ENCODE results near the gene SLC8A1. TPM values are rescaled to one million over a fixed set of nuclear protein-coding genes. Genes with fewer than 3 reads are reported as not detected.

Gene SLC8A1
- total RNA-seq, 4 donors from 2014 or later: 1.3 to 3.8 (median 2.4) TPM

DNA sequence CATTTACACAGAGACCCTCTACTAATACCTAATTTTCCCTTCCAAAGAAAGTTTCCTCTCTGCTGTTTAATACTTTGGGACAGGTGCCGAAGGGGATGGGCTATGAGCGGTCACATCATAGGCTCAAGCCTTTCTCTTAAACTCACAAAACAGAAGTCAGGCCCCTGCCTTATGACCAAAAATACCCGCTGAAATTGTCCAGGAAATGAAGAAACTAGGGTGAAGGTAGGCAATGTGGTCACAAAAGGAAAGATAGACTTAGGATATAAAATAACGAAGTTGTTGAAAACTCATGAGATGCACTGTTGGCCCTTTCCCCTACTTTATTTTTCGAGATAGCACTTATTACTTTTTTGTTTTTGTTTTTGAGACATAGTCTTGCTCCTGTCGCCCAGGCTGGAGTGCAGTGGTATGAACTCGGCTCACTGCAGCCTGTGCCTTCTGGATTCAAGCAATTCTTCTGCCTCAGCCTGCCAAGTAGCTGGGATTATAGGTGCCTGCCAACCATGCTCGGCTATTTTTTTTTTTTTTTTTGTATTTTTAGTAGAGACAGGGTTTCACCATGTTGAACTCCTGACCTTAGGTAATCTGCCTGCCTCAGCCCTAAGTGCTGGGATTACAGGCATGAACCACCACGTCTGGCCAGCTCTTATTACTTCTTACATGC lies 16.3 kb downstream of the SLC8A1 start:
- intact Hi-C loops (cut with DNase I; ENCODE audit: low total_unique reads) (no loop called here), in situ Hi-C loops (cut with MboI; ENCODE audit: low sequenced_read_pairs in 4 of 4) (no loop called here)
- Histone ChIP-seq H3K36me3 (no peaks in the 10 kb centered on the region), H3K4me1 (no peaks in the 10 kb centered on the region), H3K4me3 (no peak overlapping the region), H3K27me3 (no peaks in the 10 kb centered on the region), H3K9me3 (no peaks in the 10 kb centered on the region), H3K27ac (no peak overlapping the region)
- DNase-seq: no peak
- TF ChIP-seq CTCF (IDR thresholded peaks at IDR 0.05 in 4 of 5, conservative IDR thresholded peaks at IDR 0.05 in 1 of 5) (no peak), POLR2A (IDR thresholded peaks at IDR 0.05) (no peak)
- ATAC-seq: no peak

- DNase-seq: no peak
- no peak for ATAC-seq
These were observed 17.1 kb downstream of the SLC8A1 start for GRCh38 chr2:40434731-40435271.

GRCh38 chr2:40433736-40434135 lies 18.2 kb downstream of the SLC8A1 start:
- intact Hi-C loops (cut with DNase I; ENCODE audit: low total_unique reads): no loop called here
- TF ChIP-seq CTCF (IDR thresholded peaks at IDR 0.05 in 4 of 5, conservative IDR thresholded peaks at IDR 0.05 in 1 of 5): no peak
- TF ChIP-seq POLR2A (IDR thresholded peaks at IDR 0.05): no peak
- no peaks in the 10 kb centered on the region for H3K9me3 ChIP-seq
- in situ Hi-C loops (cut with MboI; ENCODE audit: low sequenced_read_pairs in 4 of 4): no loop called here
- no peak for DNase-seq
- H3K4me3 ChIP-seq: no peak overlapping the region
- no peaks in the 10 kb centered on the region for H3K27me3 ChIP-seq
- no peak for ATAC-seq
- H3K36me3 ChIP-seq: no peaks in the 10 kb centered on the region
- H3K27ac ChIP-seq: no peak overlapping the region
- no peaks in the 10 kb centered on the region for H3K4me1 ChIP-seq

More at GRCh38 chr2:40434731-40435271, 17.1 kb downstream of the SLC8A1 start:
- H3K27ac ChIP-seq: no peak overlapping the region
- H3K27me3 ChIP-seq: no peaks in the 10 kb centered on the region
- in situ Hi-C loops (cut with MboI; ENCODE audit: low sequenced_read_pairs in 4 of 4): no loop called here
- no peaks in the 10 kb centered on the region for H3K9me3 ChIP-seq
- TF ChIP-seq POLR2A (IDR thresholded peaks at IDR 0.05) (no peak), CTCF (IDR thresholded peaks at IDR 0.05 in 4 of 5, conservative IDR thresholded peaks at IDR 0.05 in 1 of 5) (no peak)
- no peaks in the 10 kb centered on the region for H3K36me3 ChIP-seq
- H3K4me3 ChIP-seq: no peak overlapping the region
- H3K4me1 ChIP-seq: no peaks in the 10 kb centered on the region
- intact Hi-C loops (cut with DNase I; ENCODE audit: low total_unique reads): no loop called here

DNA sequence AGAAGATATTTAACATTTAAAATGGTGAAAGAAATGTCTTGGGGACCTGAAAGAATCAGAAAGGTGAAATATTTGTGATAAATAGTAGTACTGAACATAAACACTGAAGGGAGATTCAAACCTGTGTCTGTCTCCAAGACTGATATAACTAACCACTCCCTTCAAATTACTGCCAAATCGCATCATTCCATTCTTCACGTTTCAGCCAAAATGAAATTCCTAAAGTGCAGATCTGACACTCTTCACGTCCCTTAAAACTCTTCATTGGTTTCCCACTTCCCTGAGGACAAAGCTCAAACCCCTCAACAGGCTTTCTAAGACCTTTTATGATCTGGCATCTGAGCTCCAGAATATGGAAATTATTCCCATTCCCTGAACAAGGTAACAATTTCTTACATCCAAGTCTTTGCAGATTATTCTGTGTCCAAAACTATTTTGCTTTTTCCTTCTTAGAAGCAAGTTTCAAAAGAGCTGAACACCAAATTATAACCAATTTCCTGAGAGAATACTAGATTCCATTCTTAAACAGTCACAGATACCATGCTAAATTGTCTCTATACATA lies 18.9 kb downstream of the SLC8A1 start:
- no peak overlapping the region for H3K27ac ChIP-seq
- DNase-seq: no peak
- ATAC-seq: no peak
- in situ Hi-C loops (cut with MboI; ENCODE audit: low sequenced_read_pairs in 4 of 4): no loop called here
- H3K9me3 ChIP-seq: no peaks in the 10 kb centered on the region
- no peaks in the 10 kb centered on the region for H3K36me3 ChIP-seq
- H3K4me3 ChIP-seq: no peak overlapping the region
- H3K27me3 ChIP-seq: no peaks in the 10 kb centered on the region
- intact Hi-C loops (cut with DNase I; ENCODE audit: low total_unique reads): no loop called here
- H3K4me1 ChIP-seq: no peaks in the 10 kb centered on the region
- TF ChIP-seq CTCF (IDR thresholded peaks at IDR 0.05 in 4 of 5, conservative IDR thresholded peaks at IDR 0.05 in 1 of 5): no peak
- no peak for TF ChIP-seq POLR2A (IDR thresholded peaks at IDR 0.05)
